ENCODE measurements around the gene PSMA3. TPM values are rescaled to one million over a fixed set of nuclear protein-coding genes. Genes with fewer than 3 reads are reported as not detected.

The PSMA3 gene
- total and polyA plus RNA-seq, 2 of the 8 experiments (the other 6 are each of a cell fraction or from before 2014, with no cell fraction given): 285 to 507 TPM

GRCh38 chr14:58298477-58299400 is 54.1 kb downstream of the PSMA3 start, which contains the start of gene ARID4A (continued):
- TF ChIP-seq JUN (IDR thresholded peaks at IDR 0.05; ENCODE audit: low read depth, low read length) (no peak), E2F6 (IDR thresholded peaks at IDR 0.05) (peak; percentile 41), ZNF274 (IDR thresholded peaks at IDR 0.05; ENCODE audit: borderline replicate concordance, extremely low read depth, low read length) (no peak), CHD2 (IDR thresholded peaks at IDR 0.05; ENCODE audit: low read length) (no peak), BACH1 (IDR thresholded peaks at IDR 0.05; ENCODE audit: low read length) (no peak), RNF2 (IDR thresholded peaks at IDR 0.05; ENCODE audit: borderline replicate concordance, low read depth, low read length, missing control alignments, poor library complexity, severe bottlenecking) (no peak), TCF12 (IDR thresholded peaks at IDR 0.05; ENCODE audit: low read depth, low read length) (no peak), RFX5 (IDR thresholded peaks at IDR 0.05; ENCODE audit: borderline replicate concordance, low read depth, low read length) (no peak), CHD7 (IDR thresholded peaks at IDR 0.05; ENCODE audit: insufficient replicate concordance, low read length) (no peak)
